GM23248 (cell line): ENCODE data around the gene SESTD1. TPM values are rescaled to one million over a fixed set of nuclear protein-coding genes. Genes with fewer than 3 reads are reported as not detected.
A peak's percentile ranks its signal among the peaks of the same experiment; 100 is the strongest.

Experiments
- DNase-seq: peaks from one replicate; pipeline ENCODE4 v3.0.0-alpha.2; 2015
- H2AFZ ChIP-seq: fragments of 200-600 bp; sonication (generic); 2 replicates; pipeline ENCODE4 v1.6.1; 2016; ENCODE audit warnings: antibody characterized with exemption
- H3F3A ChIP-seq: fragments of 200-600 bp; sonication (generic); 2 replicates; pipeline ENCODE4 v1.6.1; 2016; ENCODE audit warnings: mild to moderate bottlenecking, antibody characterized with exemption, mixed run types; ENCODE audit not compliant: insufficient read depth
- H3K27ac ChIP-seq: fragments of 200-600 bp; sonication (generic); 2 replicates; pipeline ENCODE4 v1.5.1; 2016; ENCODE audit warnings: mild to moderate bottlenecking
- H3K27me3 ChIP-seq: fragments of 200-600 bp; sonication (generic); replicated peaks from 2 replicates; pipeline ENCODE4 v1.6.1; 2016; ENCODE audit warnings: mild to moderate bottlenecking; ENCODE audit not compliant: insufficient read depth
- H3K36me3 ChIP-seq: fragments of 200-600 bp; sonication (generic); 2 replicates; pipeline ENCODE4 v1.6.1; 2016; ENCODE audit warnings: low read depth, mild to moderate bottlenecking
- H3K4me1 ChIP-seq: fragments of 200-600 bp; sonication (generic); 2 replicates; pipeline ENCODE4 v1.6.1; 2016; ENCODE audit warnings: mild to moderate bottlenecking; ENCODE audit not compliant: insufficient read depth
- H3K4me2 ChIP-seq: fragments of 200-600 bp; sonication (generic); one replicate; pipeline ENCODE4 v1.6.1; 2016; ENCODE audit warnings: mild to moderate bottlenecking; ENCODE audit not compliant: unreplicated experiment
- H3K4me3 ChIP-seq: fragments of 200-600 bp; sonication (generic); 2 replicates; pipeline ENCODE4 v1.5.1; 2016; ENCODE audit warnings: mild to moderate bottlenecking
- H3K79me2 ChIP-seq: fragments of 200-600 bp; sonication (generic); 2 replicates; pipeline ENCODE4 v1.6.1; 2016; ENCODE audit warnings: mild to moderate bottlenecking; ENCODE audit not compliant: insufficient read depth
- H3K9ac ChIP-seq: fragments of 200-600 bp; sonication (generic); 2 replicates; pipeline ENCODE4 v1.6.1; 2016; ENCODE audit warnings: mild to moderate bottlenecking
- H3K9me2 ChIP-seq: fragments of 200-600 bp; sonication (generic); 2 replicates; pipeline ENCODE4 v1.6.1; 2016; ENCODE audit warnings: mixed run types, mild to moderate bottlenecking, moderate library complexity; ENCODE audit not compliant: insufficient read depth
- H3K9me3 ChIP-seq: fragments of 200-600 bp; sonication (generic); one replicate; pipeline ENCODE4 v1.6.1; 2017; ENCODE audit warnings: low read depth
- H4K20me1 ChIP-seq: fragments of 200-600 bp; sonication (generic); 2 replicates; pipeline ENCODE4 v1.6.0; 2016; ENCODE audit not compliant: insufficient read depth
- EZH2 ChIP-seq: fragments of 200-600 bp; sonication (generic); IDR thresholded peaks from 2 replicates; pipeline ENCODE4 v1.6.1; 2018; ENCODE audit warnings: antibody characterized with exemption, mild to moderate bottlenecking; ENCODE audit not compliant: insufficient read depth, poor library complexity, severe bottlenecking
- EZH2phosphoT487 ChIP-seq: fragments of 200-600 bp; sonication (generic); IDR thresholded peaks from 2 replicates; pipeline ENCODE4 v1.6.1; 2018; ENCODE audit warnings: antibody characterized with exemption, moderate library complexity, mild to moderate bottlenecking, low read depth; ENCODE audit not compliant: insufficient read depth
- WGBS, 2 experiments: methylation state at CpG; one replicate each; pipeline ENCODE4 v1.1.6; 2015 to 2017; ENCODE audit warnings: low lambda C conversion rate in 2 of 2, low coverage in 1 of 2; ENCODE audit errors: missing lambda C conversion rate in 2 of 2; 5-methylcytosine and 5-hydroxymethylcytosine counted together
- in situ Hi-C: fragments of 300-500 bp; cut with MboI; formaldehyde crosslinking; loops from 2 replicates; pipeline ENCODE4 v1.15.0; 2020
- polyA plus RNA-seq: library from polyadenylated mRNA; unstranded; fragments of >200 nt; fragmentation: Nextera tagmentation; extraction: Ambion mirVana; gene quantifications from 2 replicates; pipeline ENCODE4 v1.2.1, GENCODE V29; 2016
- total RNA-seq: library from RNA; depleted of rRNA; stranded (reverse); fragments of >200 nt; shearing (Covaris generic); gene quantifications from 2 replicates; pipeline ENCODE4 v1.2.3, GENCODE V29; 2014

Gene SESTD1
- total and polyA plus RNA-seq, 2 experiments from 2014 or later = 22.5 to 77.1 TPM

- Histone ChIP-seq H3K4me3 (no peak overlapping the region), H3K27me3 (no peaks in the 10 kb centered on the region), H3F3A (no peaks in the 10 kb centered on the region), H2AFZ (no peak overlapping the region), H3K9me2 (no peaks in the 10 kb centered on the region), H3K9me3 (peaks cover 3% of the 10 kb centered on the region), H3K4me2 (no peak overlapping the region), H4K20me1 (peaks cover 3% of the 10 kb centered on the region; the same call in 1 of the 2 replicates), H3K27ac (no peak overlapping the region), H3K9ac (no peak overlapping the region), H3K36me3 (peaks cover under 1% of the 10 kb centered on the region), H3K4me1 (no peaks in the 10 kb centered on the region), H3K79me2 (peaks cover 94% of the 10 kb centered on the region)
- in situ Hi-C loops = no loop called here
- 96 to 100% methylated on average over 2 of the region's 2 CpGs for WGBS, 2 experiments
- TF ChIP-seq EZH2 = no peak
- TF ChIP-seq EZH2phosphoT487 = no peak
- no peak for DNase-seq
These were observed 69.5 kb downstream of the SESTD1 start for GRCh38 chr2:179195141-179195540.

- Histone ChIP-seq H3K9ac (no peak overlapping the region), H3F3A (0 out of 2 replicates have a peak, but pooled peaks cover 5% of the 10 kb centered on the region), H3K27ac (no peak overlapping the region), H3K27me3 (no peaks in the 10 kb centered on the region), H3K9me3 (peaks cover 3% of the 10 kb centered on the region), H3K79me2 (peaks cover 95% of the 10 kb centered on the region), H3K36me3 (peaks cover 9% of the 10 kb centered on the region), H2AFZ (no peak overlapping the region), H3K4me1 (no peaks in the 10 kb centered on the region), H3K4me3 (no peak overlapping the region), H3K9me2 (no peaks in the 10 kb centered on the region), H4K20me1 (peaks cover 11% of the 10 kb centered on the region; the same call in 1 of the 2 replicates), H3K4me2 (no peak overlapping the region)
- no peak for DNase-seq
- WGBS, 2 experiments = 97 to 100% methylated on average over 3 of the region's 3 CpGs
- in situ Hi-C loops = no loop called here
- no peak for TF ChIP-seq EZH2
- TF ChIP-seq EZH2phosphoT487 = no peak
These were observed 70.8 kb downstream of the SESTD1 start for GRCh38 chr2:179193759-179194394.

GRCh38 chr2:179191110-179191509 lies 73.5 kb downstream of the SESTD1 start:
- H3K4me3 ChIP-seq = no peak overlapping the region
- H3F3A ChIP-seq = 0 out of 2 replicates have a peak, but pooled peaks cover 5% of the 10 kb centered on the region
- H3K27me3 ChIP-seq = no peaks in the 10 kb centered on the region
- H2AFZ ChIP-seq = no peak overlapping the region
- peaks cover 3% of the 10 kb centered on the region for H3K9me3 ChIP-seq
- DNase-seq = no peak
- H3K4me1 ChIP-seq = 0 out of 2 replicates have a peak, but pooled peaks cover 1% of the 10 kb centered on the region
- H3K79me2 ChIP-seq = peaks cover 100% of the 10 kb centered on the region
- in situ Hi-C loops = no loop called here
- H3K4me2 ChIP-seq = no peak overlapping the region
- H4K20me1 ChIP-seq = peaks cover 15% of the 10 kb centered on the region; the same call in 1 of the 2 replicates
- WGBS, 2 experiments = 96 to 99% methylated on average over 2 of the region's 2 CpGs
- no peaks in the 10 kb centered on the region for H3K9me2 ChIP-seq
- H3K36me3 ChIP-seq = peaks cover 11% of the 10 kb centered on the region
- no peak overlapping the region for H3K9ac ChIP-seq
- H3K27ac ChIP-seq = no peak overlapping the region
- TF ChIP-seq EZH2 (no peak), EZH2phosphoT487 (no peak)

GRCh38 chr2:179186126-179186525 lies 78.5 kb downstream of the SESTD1 start:
- WGBS, 2 experiments = 54 to 60% methylated on average over 1 of the region's 1 CpG
- Histone ChIP-seq H3K27me3 (no peaks in the 10 kb centered on the region), H3K4me1 (0 out of 2 replicates have a peak, but pooled peaks cover 3% of the 10 kb centered on the region), H3K9me2 (no peaks in the 10 kb centered on the region), H3K79me2 (peaks cover 82% of the 10 kb centered on the region), H3K9ac (no peak overlapping the region), H4K20me1 (peaks cover 12% of the 10 kb centered on the region; the same call in 1 of the 2 replicates), H2AFZ (no peak overlapping the region), H3K9me3 (peaks cover 3% of the 10 kb centered on the region), H3F3A (peaks cover 5% of the 10 kb centered on the region; the same call in 1 of the 2 replicates), H3K36me3 (peaks cover 11% of the 10 kb centered on the region), H3K4me2 (no peak overlapping the region), H3K27ac (no peak overlapping the region), H3K4me3 (no peak overlapping the region)
- DNase-seq = peak; percentile 7
- in situ Hi-C loops = no loop called here
- no peak for TF ChIP-seq EZH2phosphoT487
- no peak for TF ChIP-seq EZH2
